ENCODE results near the gene SF3B1.
"Not testable (repeated sequence)": the region's sequence is repeated elsewhere in the genome, so short reads cannot be mapped to it uniquely, and the experiment has no call there.

SF3B1 gene, protein sequence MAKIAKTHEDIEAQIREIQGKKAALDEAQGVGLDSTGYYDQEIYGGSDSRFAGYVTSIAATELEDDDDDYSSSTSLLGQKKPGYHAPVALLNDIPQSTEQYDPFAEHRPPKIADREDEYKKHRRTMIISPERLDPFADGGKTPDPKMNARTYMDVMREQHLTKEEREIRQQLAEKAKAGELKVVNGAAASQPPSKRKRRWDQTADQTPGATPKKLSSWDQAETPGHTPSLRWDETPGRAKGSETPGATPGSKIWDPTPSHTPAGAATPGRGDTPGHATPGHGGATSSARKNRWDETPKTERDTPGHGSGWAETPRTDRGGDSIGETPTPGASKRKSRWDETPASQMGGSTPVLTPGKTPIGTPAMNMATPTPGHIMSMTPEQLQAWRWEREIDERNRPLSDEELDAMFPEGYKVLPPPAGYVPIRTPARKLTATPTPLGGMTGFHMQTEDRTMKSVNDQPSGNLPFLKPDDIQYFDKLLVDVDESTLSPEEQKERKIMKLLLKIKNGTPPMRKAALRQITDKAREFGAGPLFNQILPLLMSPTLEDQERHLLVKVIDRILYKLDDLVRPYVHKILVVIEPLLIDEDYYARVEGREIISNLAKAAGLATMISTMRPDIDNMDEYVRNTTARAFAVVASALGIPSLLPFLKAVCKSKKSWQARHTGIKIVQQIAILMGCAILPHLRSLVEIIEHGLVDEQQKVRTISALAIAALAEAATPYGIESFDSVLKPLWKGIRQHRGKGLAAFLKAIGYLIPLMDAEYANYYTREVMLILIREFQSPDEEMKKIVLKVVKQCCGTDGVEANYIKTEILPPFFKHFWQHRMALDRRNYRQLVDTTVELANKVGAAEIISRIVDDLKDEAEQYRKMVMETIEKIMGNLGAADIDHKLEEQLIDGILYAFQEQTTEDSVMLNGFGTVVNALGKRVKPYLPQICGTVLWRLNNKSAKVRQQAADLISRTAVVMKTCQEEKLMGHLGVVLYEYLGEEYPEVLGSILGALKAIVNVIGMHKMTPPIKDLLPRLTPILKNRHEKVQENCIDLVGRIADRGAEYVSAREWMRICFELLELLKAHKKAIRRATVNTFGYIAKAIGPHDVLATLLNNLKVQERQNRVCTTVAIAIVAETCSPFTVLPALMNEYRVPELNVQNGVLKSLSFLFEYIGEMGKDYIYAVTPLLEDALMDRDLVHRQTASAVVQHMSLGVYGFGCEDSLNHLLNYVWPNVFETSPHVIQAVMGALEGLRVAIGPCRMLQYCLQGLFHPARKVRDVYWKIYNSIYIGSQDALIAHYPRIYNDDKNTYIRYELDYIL

DNA sequence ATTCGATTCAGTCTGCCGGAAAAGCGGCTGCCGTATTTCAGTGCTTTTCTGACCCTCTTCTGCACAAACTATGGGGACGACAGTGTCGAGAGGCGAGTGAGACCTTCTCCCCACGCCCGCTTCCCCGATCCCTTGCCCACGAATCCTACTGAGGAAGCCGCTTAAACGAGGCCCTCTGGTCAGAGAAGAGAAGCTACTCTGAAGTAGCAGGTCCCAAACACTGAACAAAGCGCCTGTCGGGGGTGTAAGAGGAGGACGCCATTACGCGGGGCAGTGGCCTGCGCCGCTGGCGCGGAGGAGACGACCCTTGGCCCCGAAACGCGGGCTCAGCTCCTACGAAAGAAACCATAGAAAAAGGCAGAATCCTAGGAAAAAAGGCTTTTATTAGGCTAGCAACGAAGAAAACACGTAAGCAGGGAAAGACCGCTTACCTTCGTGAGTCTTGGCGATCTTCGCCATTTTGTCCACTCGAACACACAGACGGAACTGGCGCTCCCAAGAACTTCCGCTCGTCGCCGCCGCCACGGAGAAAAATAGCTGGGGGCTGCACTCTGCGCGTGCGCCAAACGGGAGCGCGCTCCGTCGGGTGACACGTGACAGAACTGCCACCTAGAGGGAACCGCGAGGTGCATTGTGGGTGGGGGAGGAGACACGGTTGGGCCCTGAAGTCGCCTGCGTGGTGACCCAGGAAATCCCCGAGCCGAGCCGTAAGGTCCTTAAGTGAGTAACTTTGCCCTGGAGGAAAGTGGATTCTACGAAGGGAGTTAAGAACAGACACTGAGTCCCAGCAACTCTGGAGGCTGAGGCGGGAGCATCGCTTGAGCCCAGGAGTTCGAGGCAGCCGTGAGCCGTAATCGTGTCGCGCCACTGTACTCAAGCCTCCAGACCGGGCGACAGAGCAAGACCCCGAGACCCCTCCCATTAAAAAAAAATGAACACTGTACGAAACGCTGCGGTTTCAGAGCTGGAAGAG is at the start of gene SF3B1:
Gene SF3B1, minus strand, starts transcription at position 488 of the 973 bp plus-strand sequence. Its CDS starts 29 bp downstream, at position 459.
- peak; percentile 81 for DNase-seq

DNA sequence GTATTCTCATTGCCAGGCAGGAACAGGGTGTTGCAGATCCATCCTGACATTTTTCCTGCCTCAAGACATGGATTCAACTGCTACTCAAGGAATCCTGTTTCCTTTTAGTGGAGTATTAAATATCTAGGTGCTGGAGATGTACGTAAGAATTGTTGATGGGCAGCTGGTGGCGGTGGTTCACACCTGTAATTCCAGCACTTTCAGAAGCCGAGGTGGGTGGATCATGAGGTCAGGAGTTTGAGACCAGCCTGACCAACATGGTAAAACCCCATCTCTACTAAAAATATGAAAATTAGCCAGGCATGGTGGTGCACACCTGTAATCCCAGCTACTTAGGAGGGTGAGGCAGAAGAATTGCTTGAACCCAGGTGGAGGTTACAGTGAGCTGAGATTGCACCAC is 49.4 kb upstream of the SF3B1 start:
- not testable (repeated sequence) for DNase-seq

DNA sequence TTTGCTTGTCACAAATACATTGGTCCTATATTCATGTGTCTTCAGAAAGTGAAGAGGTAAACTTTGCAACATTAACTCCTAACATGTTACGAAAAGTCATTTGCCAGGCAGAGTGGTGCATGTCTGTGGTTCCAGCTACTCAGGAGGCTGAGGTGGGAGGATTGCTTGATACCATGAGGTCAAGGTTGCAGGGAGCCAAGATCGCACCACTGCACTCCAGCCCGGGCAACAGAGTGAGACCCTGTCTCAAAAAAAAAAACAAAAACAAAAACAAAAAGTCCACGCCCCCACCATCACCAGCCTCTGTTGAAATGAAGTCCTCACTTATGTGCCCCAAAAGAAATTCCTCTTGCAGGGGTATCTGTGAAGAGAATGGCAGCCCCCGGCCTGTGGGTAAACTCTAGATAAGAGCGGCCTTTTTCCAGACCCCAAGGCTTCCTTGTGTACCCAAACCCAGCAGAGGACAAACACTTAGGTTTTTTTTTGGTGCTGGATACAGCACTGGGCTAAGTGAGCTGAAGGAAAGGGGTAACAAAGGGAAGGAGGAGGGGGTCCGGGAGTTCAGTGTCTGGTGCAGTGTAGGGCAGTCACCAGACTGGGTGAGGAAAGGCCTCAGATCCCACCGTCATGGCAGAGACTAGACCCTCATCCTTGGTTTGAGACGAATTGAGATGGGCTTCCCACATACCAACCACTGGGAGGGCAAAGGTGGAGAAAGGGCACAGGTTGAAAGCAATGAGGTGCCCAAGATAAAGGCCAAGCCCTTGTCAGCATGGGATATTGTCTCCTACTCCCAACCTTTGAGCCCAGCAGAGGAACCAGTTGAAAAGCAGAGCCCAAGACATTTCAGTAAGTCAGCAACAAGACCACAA is 45.6 kb upstream of the SF3B1 start:
- DNase-seq = no peak

DNA sequence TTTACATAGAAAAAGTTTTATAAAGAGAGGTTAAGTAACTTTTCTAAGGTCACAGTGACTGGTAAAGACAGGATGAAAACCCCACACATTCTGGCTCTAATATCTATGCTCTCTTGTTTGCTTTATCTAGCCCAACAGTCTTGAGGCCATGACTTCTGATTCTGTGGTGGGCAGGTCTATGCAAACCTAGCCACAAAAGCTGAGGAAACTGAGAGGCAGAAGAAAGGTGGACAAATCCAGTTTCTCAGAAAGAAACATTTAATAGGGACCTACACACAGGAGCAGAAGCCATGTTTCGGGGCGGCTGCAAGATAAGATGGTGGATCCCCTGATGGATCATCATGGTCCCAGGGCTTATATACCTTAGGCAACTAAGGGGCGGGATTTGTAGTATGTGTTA is 43.0 kb upstream of the SF3B1 start:
- DNase-seq = no peak

DNA sequence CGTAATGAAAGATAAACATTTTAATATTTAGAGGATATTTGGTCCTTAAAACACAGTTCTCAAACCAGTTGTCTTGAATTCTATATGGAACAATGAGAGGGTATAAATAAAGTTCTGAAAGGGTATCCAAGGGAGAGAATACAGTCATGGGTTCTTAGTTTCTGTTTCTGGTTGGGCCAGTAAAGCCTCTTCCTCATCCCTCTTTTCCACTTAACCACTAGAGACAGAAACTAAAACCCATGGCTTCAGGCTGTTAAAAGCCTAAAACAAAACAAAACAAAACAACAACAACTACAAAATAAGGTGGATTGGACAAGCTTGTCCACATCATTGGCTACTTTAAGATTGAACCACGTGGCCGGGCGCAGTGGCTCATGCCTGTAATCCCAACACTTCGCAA is 37.3 kb upstream of the SF3B1 start:
- no peak for DNase-seq

DNA sequence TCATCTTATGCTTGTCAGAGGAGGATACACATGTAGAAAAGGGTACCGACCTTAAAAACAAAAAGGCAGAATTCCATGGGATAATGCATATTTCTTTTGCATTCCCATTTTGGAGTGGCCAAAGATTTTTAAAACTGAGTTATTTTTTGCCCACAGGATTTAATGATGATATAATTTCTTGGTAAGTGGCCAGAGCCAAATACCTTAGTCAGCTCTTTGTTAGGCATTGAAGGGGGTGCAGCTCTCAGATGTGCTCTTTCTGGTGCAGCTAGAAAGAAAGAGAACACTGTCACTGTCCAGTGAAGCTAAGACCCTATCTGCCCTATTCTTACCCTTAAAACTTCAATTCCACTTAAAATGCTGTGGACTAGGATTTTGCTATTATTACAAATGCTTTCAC is 29.3 kb upstream of the SF3B1 start:
- no peak for DNase-seq

DNA sequence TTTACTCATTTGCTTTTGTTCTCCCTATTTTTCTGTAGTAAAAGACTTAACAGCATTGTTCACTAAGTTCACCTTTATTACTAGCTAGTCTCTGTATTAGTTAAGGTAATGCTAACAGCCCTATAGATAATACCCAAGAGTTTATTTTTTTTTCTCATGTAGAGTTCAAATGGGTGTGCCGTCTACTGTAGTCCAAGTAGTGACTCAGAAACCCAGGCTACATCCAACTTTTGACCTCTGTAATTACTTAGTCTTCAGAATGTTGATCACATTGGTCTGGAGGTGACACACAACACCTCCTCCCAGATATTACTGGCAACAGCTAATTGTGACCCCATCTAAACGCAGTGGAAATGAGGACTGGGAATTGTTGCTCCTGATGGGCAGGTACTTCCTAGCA is 26.2 kb upstream of the SF3B1 start:
- no peak for DNase-seq

DNA sequence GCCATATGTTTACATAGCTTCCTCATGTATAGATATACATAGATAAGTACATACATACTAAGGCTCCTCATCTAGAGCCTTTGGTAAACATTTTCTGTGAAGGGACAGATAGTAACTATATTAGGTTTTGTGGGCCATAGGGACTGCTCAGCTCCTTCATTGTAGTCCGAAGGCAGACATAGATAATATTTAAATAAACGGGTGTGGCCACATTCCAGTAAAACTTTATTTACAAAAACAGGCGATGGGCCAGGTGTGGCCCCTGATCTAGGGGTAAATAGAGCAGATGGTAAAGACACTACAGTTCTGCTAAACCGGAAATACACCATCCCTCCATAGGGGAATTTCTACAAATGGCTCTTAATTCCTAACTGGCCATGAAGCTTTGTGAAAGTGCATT is 25.8 kb upstream of the SF3B1 start:
- DNase-seq = no peak

DNA sequence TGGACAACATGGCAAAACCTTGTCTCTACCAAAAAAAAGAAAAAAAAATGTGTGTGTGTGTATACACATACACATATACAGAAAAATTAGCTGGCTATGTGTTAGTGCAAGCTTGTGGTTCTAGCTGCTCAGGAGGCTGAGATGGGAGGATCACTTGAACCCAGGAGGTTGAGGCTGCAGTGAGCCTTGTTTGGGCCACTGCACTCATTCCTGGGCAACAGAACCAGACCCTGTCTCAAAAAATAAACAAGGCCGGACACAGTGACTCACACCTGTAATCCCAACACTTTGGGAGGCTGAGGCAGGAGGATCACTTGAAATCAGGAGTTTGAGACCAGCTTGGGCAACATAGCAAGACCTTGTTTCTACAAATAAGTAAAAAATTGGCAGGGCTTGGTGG is 20.6 kb upstream of the SF3B1 start:
- no peak for DNase-seq

DNA sequence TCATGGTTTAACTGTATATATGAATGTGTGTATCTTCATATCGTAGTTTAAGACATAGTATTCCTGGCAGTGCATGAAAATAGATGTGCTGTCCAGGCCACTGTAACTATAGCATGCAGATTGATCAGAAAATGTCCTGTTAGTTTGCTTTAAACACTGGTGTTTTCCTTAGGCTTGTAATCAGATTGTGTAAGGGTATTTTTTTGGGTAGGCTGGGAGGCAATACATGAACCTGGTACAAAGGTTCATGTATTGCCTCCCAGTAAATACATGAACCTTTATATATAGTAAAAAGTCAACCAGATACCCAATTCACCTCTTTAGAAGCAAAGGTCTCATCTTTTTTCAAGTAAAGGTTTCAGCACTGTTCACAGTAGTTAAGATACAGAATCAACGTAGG is 20.1 kb upstream of the SF3B1 start:
- DNase-seq = no peak

DNA sequence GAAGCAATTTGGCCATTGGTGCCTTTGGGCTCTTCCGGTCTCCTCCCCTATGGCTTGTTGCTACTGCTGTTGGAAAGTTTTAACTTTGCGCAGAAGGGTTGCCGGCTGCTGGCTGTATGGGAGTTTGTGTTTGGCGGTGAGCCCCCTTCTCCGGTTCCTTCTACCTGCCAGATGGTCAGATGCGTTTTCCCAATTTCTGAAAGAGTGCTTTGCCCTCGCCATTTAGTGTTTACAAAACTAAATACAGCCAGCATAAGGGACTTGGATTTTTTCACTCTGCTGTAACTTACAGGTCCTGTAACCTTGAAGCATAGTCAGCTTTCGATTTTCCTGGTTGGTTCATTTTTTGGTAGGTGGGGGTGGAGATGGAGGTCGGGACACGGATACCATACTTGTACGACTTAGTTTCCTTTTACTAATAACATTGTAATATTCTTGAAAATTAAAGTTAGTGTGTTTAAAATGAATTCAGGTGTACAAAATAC is 19.1 kb upstream of the SF3B1 start:
- DNase-seq = no peak

DNA sequence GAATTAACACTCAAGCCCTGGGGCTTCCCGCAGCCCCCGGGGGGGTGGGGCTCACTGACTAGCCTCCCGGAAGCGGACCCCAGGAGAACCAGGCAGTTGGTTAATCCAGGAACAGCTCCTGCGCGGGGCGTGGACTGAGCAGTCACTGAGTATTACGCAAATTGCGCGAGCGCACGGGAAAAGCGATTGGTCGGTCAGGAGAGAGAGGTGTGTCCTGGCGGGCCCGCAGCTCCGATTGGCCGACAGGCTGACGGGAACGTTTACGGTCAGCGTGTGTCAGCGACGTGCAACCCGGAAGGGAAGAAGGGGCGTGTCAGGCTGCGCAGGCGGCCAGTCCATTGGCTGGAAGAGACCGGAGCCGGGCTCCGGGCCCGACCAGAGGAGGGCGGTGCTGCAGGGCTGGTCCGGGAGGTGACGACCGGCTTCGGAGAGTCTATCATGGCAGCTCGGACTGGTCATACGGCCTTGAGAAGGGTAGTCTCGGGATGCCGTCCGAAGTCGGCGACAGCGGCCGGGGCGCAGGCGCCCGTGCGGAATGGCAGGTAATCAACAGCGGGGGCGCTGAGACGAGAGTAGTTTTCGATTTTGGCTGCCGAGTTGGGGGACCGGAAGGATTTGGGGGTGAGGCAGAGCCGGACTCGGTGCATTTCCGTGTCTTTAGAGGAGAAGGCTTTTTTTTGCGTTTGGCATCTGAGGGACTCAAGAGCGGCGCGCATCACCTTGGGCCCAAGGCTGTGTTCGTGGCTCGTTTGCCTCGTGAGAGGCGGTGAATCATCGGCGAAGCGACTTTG is 18.5 kb upstream of the SF3B1 start, which contains the start of gene COQ10B:
Gene COQ10B, plus strand, starts transcription at position 430 of the 791 bp plus-strand sequence. Its CDS starts 9 bp downstream, at position 439.
- DNase-seq = peak; percentile 95

DNA sequence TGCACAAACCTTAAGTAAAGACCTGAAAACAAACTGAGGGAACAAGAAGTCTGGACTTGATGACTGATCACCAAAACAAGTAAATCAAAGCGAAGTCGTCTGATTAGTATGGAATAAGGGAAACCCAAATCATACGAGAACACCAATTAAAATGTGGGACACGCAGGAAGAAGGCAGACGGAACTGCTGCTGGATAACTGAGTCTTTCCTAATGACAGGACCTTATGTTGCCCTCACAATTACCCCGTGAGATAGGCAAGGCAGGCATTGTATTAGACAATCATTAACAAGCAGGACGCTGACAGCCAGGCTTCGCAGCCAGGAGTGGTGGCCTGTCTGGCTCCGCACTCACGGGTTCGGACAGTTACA is 17.9 kb upstream of the SF3B1 start:
- no peak for DNase-seq

DNA sequence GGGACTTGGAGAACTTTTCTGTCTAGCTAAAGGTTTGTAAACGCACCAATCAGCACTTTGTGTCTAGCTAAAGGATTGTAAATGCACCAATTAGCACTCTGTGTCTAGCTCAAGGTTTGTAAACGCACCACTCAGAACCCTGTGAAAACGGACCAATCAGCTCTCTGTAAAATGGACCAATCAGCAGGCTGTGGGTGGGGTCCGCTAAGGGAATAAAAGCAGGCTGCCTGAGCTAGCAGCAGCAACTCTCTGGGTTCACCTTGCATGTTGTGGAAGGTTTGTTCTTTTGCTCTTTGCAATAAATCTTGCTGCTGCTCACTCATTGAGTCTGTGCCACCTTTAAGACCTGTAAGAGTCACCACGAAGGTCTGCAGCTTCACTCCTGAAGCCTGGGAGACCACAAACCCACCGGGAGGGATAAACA is 16.1 kb upstream of the SF3B1 start:
- DNase-seq = not testable (repeated sequence)

DNA sequence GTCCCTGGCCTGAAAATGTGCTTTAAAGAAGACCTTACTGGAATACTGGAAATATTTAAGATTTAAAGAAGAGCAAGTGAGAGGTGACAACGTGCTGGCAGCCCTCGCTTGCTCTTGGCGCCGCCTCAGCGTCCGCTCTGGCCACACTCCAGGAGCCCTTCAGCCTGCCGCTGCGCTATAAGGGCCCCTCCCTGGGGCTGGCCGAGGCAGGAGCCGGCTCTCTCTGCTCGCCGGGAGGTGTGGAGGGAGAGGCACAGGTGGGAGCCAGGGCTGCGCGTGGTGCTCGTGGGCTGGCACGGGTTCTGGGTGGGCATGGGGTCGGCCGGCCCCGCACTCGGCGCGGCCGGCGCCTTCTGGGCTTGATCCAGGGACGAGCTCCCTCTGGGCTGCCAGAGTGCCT is 15.6 kb upstream of the SF3B1 start:
- DNase-seq = no peak

DNA sequence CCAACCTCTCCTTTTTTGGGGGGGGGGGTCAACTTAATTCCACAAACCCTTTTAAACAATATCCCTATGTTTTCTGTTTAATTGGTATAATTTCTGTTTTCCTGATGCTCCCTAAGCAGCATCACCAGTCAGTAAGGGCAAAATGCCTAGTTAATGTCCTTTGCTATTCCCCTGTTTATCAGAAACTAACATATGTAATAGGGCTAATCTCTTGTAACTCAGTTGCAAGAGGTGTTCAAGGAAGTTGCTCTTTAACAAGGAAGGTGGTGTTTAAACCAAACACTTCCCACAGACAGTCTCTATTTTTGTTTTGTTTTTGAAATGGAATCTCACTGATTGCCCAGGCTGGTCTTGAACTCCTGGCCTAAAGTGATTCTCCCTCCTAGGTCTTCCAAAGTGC is 12.0 kb upstream of the SF3B1 start:
- DNase-seq = no peak

DNA sequence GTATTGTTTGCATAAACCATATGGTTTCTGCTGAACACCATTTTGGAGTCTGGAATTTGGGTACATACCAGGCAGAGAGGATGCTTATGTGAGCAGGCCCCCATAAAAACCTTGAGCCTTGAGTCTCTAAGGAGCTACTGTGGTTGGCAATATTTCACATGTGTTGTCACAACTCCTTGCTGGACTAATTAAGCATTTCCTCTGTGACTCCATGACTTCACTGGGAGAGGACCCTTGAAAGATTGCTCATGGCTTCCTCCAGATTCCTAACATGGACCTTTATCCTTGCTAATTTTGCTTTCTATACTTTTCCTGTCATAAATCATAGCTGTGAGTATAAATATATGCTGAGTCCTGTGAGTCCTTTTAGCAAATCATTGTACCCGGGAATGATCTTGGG is 10.9 kb upstream of the SF3B1 start:
- DNase-seq = no peak

DNA sequence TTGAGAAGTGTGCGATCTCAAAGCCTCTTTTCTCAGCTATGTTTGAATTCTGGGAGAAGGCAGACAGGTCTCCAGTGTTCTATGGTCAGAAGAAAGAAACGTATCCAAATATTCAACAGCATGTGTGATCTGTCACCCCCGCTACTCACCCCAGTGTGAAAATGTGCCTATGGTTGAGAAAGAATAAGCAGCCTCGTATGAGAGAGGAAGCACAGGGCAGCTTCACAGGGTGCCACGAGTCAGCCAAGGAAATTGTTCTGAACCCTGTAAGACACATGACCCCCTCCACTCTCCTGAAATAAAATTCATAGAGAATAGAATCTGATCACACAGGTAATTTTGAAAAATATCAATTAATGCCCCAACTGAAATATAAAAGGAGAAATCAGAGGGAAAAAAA is 8.0 kb upstream of the SF3B1 start:
- DNase-seq = no peak

DNA sequence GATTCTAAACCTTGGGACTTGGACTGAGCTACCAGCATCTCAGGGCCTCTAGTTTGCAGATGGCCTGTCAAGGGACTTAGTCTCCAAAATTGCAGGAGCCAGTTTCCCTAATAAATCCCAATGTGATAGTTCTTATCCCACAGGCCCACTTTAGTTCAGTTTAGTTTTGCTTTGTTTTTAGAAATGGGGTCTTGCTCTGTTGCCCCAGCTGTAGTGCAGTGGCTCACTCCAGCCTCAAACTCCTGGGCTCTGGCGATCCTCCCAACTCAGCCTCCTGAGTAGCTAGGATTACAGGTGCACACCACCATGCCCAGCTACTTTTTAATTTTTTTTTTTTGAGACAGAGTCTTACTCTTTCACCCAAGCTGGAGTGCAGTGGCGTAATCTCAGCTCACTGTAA is 2.6 kb upstream of the SF3B1 start:
- DNase-seq = no peak
